Peyer's patch (tissue), 4 donors: Measurements from ENCODE around the gene SMO.

Source experiments
- CTCF ChIP-seq, 6 experiments: fragments of 450-650 bp in 4 of 6; fragments of 200-600 bp in 2 of 6; sonication (generic) in 1 of 6; IDR thresholded peaks; one replicate each; pipeline ENCODE4 v1.5.1; 2017 to 2019; ENCODE audit warnings: antibody characterized with exemption in 6 of 6, mild to moderate bottlenecking in 3 of 6, moderate library complexity in 1 of 6
- POLR2A ChIP-seq, 2 donors: fragments of 450-650 bp; IDR thresholded peaks; one replicate each; pipeline ENCODE4 v1.5.1; 2017; ENCODE audit warnings: antibody characterized with exemption in 2 of 2, mild to moderate bottlenecking in 2 of 2, moderate library complexity in 2 of 2

DNA sequence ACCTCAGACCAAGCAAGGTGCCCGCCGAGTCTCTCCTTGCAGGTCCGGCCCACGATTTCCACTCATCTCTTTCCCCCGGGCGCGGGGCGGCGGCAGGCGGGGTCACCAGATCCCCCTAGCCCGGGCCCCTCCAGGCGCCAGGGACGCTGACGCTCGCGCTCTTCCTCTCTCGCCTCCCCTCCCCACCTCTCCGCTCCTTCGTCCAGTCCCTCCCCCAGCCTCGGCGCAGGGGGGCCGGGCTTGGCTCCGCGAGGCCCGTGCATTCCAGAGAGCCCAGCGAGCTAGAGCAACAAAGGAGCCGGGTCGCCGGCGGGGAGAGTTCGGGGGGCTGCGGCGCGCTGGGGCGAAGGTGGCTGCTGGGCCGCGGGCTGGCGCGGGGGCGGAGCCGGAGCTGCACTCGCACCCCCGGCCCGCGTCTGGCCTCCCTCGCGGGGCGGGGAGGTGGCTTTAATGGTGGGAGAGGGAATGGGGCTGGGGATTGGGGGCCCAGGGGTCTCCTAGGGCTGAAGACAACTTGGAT, at the start of gene SMO:
- TF ChIP-seq CTCF (IDR thresholded peaks at IDR 0.05), result no peak
- TF ChIP-seq POLR2A (IDR thresholded peaks at IDR 0.05), result no peak
